ENCODE data around the gene SELENOI. TPM values are rescaled to one million over a fixed set of nuclear protein-coding genes. Genes with fewer than 3 reads are reported as not detected.
A peak's percentile ranks its signal among the peaks of the same experiment; 100 is the strongest.
"Not testable (repeated sequence)": the region's sequence is repeated elsewhere in the genome, so short reads cannot be mapped to it uniquely, and the experiment has no call there.

Gene SELENOI
- total and polyA plus RNA-seq, 2 donors, result 3.7 to 27.7 TPM

DNA sequence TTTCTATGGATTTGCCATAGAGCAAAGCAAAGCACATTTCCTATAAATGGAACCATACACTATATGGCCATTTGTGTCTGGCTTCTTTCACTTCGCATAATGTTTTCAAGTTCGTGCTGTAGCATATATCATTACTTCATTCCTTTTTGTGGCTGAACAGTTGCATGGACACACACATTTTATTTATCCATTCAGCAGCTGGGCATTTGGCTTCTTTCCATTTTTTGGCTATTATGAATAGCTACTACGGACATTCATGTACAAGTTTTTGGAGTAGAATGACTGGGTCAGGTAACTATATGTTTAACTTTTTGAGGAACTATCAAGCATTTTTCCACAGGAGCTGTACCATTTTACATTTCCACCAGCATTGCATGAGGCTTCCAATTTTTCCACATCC lies 10.7 kb upstream of the SELENOI start:
- no peak overlapping the region for H3K4me3 ChIP-seq (ENCODE audit: low read depth, low read length)
- H3K36me3 ChIP-seq (ENCODE audit: insufficient read depth), result no peaks in the 10 kb centered on the region
- no peaks in the 10 kb centered on the region for H3K4me1 ChIP-seq (ENCODE audit: insufficient read depth)
- 69% methylated on average over 3 of the region's 3 CpGs for WGBS
- DNase-seq (ENCODE audit: extremely low spot score), result no peak
- H3K27ac ChIP-seq (ENCODE audit: low read depth), result no peak overlapping the region

- Histone ChIP-seq H3K27ac (ENCODE audit: low read depth) (no peak overlapping the region), H3K36me3 (ENCODE audit: insufficient read depth) (no peaks in the 10 kb centered on the region), H3K4me3 (ENCODE audit: low read depth, low read length) (no peak overlapping the region), H3K4me1 (ENCODE audit: insufficient read depth) (no peaks in the 10 kb centered on the region)
- no peak for DNase-seq (ENCODE audit: extremely low spot score)
- WGBS, result 85% methylated on average over 2 of the region's 2 CpGs
Observed at GRCh38 chr2:26336719-26337118, 9.2 kb upstream of the SELENOI start.

GRCh38 chr2:26337298-26337697 lies 8.6 kb upstream of the SELENOI start:
- H3K4me3 ChIP-seq (ENCODE audit: low read depth, low read length), result no peak overlapping the region
- no peak overlapping the region for H3K27ac ChIP-seq (ENCODE audit: low read depth)
- WGBS, result 95% methylated on average over 2 of the region's 2 CpGs
- no peaks in the 10 kb centered on the region for H3K4me1 ChIP-seq (ENCODE audit: insufficient read depth)
- no peak for DNase-seq (ENCODE audit: extremely low spot score)
- no peaks in the 10 kb centered on the region for H3K36me3 ChIP-seq (ENCODE audit: insufficient read depth)

GRCh38 chr2:26340831-26341230 lies 5.1 kb upstream of the SELENOI start:
- Histone ChIP-seq H3K27ac (ENCODE audit: low read depth) (no peak overlapping the region), H3K36me3 (ENCODE audit: insufficient read depth) (no peaks in the 10 kb centered on the region), H3K4me3 (ENCODE audit: low read depth, low read length) (no peak overlapping the region), H3K4me1 (ENCODE audit: insufficient read depth) (no peaks in the 10 kb centered on the region)
- WGBS, result 74% methylated on average over 3 of the region's 3 CpGs
- no peak for DNase-seq (ENCODE audit: extremely low spot score)

GRCh38 chr2:26344581-26345282 lies 1.2 kb upstream of the SELENOI start:
- H3K4me1 ChIP-seq (ENCODE audit: insufficient read depth), result no peaks in the 10 kb centered on the region
- 40% methylated on average over 17 of the region's 17 CpGs for WGBS
- no peak for DNase-seq (ENCODE audit: extremely low spot score)
- peak overlapping the region; percentile 56 for H3K4me3 ChIP-seq (ENCODE audit: low read depth, low read length)
- no peak overlapping the region for H3K27ac ChIP-seq (ENCODE audit: low read depth)
- H3K36me3 ChIP-seq (ENCODE audit: insufficient read depth), result no peaks in the 10 kb centered on the region

- DNase-seq (ENCODE audit: extremely low spot score), result no peak
- Histone ChIP-seq H3K36me3 (ENCODE audit: insufficient read depth) (no peaks in the 10 kb centered on the region), H3K4me3 (ENCODE audit: low read depth, low read length) (peak overlapping the region; percentile 56), H3K4me1 (ENCODE audit: insufficient read depth) (no peaks in the 10 kb centered on the region), H3K27ac (ENCODE audit: low read depth) (peak overlapping the region; percentile 84)
- WGBS, result under 1% methylated on average over 9 of the region's 9 CpGs
Observed at GRCh38 chr2:26345283-26345544, 729 bp upstream of the SELENOI start.

DNA sequence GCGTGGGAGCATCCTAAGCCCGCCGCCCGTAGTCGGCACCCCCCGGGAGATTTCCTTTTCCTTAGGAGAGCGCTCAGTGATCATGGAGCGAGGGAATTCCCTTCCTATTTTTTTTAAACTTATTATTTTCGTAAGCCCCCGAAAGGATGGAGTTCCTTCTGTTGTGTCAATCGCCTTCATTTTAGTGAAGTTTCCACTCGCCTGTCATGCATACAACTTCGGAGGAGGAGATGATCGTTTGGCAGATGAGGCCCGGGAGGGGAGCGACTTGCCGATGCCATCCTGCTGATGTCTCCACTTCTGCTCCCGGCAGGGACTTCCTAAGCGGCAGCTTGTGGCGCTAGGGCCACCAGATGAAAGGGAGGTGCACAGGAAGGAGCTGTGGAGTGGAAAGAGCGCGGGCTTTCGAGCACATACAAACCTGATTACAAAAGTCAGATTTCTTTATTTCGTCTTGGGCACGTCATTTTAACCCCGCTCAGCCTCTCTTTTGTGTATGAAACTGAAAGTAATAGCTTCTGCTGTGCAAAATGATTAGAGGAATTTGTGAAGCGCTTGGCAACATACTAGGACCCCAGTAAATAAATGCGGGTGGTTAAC lies 611 bp downstream of the SELENOI start, which contains the start of gene ADGRF3:
Gene ADGRF3, minus strand, starts transcription at position 336 of the 600 bp plus-strand sequence. CDS start 555 bp downstream, outside the sequence.
- Histone ChIP-seq H3K36me3 (ENCODE audit: insufficient read depth) (no peaks in the 10 kb centered on the region), H3K27ac (ENCODE audit: low read depth) (peak within 1 kb of the TSS; percentile 87), H3K4me3 (ENCODE audit: low read depth, low read length) (peak within 1 kb of the TSS; percentile 66), H3K4me1 (ENCODE audit: insufficient read depth) (no peaks in the 10 kb centered on the region)
- peak; percentile 40 for DNase-seq (ENCODE audit: extremely low spot score)
- under 1% methylated on average over 28 of the region's 28 CpGs for WGBS

DNA sequence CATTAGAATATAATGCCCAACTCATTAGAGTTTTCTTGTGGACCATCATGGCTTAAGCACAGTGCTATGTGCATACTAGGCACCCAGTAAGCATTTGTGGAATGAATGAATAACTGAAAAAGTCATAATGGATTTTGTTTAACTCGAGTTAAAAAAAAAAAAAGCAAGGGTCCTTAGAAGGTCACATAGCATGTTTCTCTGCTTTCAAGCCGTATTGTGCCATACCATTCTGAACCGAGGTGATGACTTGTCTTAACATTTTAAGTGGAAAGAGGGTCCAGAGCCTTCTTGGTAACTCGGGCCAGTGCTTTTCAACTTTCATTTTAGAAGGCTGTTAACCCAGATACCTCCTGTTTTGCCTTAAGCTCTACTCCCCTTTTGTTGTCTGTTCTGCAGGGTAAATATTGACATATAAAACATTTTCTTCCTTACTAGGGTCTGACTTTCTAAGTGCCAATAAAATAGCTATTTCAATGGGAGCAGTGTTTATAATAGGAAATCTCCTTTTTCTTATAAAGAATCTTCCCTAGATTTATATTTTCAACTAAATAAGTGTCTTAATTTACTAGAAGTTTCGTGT lies 1.4 kb downstream of the SELENOI start:
- WGBS, result 28% methylated on average over 5 of the region's 5 CpGs
- Histone ChIP-seq H3K4me3 (ENCODE audit: low read depth, low read length) (peak overlapping the region; percentile 66), H3K36me3 (ENCODE audit: insufficient read depth) (no peaks in the 10 kb centered on the region), H3K4me1 (ENCODE audit: insufficient read depth) (no peaks in the 10 kb centered on the region), H3K27ac (ENCODE audit: low read depth) (no peak overlapping the region)
- no peak for DNase-seq (ENCODE audit: extremely low spot score)

DNA sequence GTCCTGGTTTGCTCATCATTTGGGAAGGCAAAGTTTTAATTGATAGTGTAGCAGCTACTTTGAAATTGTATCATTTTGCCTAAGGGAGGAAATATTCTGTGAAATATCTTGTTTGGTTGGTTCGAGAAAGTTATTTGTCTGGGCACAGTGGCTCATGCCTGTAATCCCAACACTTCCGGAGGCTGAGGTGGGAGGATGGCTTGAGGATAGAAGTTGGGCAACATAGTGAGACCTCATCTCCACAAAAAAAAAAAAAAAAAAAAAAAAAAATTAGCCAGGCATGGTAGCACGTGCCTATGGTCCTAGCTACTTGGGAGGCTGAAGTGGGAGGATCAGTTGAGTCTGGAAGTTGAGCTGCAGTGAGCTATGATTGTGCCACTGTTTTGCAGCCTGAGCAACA lies 3.7 kb downstream of the SELENOI start:
- 85% methylated on average over 3 of the region's 3 CpGs for WGBS
- Histone ChIP-seq H3K4me1 (ENCODE audit: insufficient read depth) (no peaks in the 10 kb centered on the region), H3K27ac (ENCODE audit: low read depth) (no peak overlapping the region), H3K36me3 (ENCODE audit: insufficient read depth) (no peaks in the 10 kb centered on the region), H3K4me3 (ENCODE audit: low read depth, low read length) (no peak overlapping the region)
- DNase-seq (ENCODE audit: extremely low spot score), result no peak

DNA sequence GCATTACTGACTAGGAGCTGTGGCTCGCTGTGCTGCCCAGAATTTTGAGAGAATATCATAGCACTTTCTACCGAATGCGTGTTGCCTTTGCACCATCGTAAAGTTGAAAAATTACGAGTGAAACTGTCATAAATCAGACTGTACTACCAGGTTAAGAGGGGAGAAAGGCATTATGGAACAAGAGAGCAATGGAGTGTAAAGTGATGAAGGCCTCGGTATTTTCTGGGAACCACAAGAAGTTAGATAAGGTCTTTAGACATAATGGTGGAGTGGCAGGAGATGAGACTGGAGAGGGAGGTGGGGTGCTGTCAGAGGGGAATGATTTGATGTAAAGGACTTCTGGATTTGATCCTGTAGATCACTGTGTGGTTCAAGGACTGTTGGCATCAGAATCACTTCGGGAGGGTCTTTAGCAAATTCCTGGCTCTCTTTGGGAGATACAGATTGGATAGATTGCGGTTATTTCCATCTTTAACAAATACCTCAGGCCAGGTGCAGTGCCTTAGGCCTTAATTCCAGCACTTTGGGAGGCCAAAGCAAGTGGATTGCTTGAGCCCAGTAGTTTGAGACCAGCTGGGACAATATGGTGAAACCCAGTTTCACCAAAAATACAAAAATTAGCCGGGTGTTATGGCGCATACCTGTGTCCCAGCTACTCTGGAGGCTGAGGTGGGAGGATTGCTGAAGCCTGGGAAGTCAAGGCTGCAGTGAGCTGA lies 5.6 kb downstream of the SELENOI start:
- 85% methylated on average over 10 of the region's 10 CpGs for WGBS
- DNase-seq (ENCODE audit: extremely low spot score), result no peak
- H3K4me1 ChIP-seq (ENCODE audit: insufficient read depth), result no peaks in the 10 kb centered on the region

DNA sequence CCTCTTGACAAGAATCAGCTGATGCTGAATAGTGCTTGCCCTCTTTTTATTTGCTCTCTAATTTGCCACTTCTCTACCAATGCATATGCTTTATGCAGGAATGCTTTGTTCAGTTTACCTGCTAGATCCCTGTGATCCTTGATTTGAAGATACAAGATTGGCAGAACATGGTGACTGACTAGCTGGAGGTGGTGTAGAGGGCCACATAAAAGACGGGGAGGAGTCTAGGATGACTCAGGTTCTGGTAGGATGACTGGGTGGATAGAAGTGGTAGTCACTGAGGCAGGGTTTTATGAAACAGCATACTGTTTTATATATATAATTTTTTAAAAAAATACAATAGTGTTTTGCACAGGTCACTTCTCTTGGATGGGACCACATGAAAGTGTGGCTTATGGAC lies 6.9 kb downstream of the SELENOI start:
- no peak for DNase-seq (ENCODE audit: extremely low spot score)
- H3K4me1 ChIP-seq (ENCODE audit: insufficient read depth), result no peaks in the 10 kb centered on the region
- H3K36me3 ChIP-seq (ENCODE audit: insufficient read depth), result no peaks in the 10 kb centered on the region
- no peak overlapping the region for H3K27ac ChIP-seq (ENCODE audit: low read depth)
- WGBS, result 93% methylated on average over 1 of the region's 1 CpG
- H3K4me3 ChIP-seq (ENCODE audit: low read depth, low read length), result no peak overlapping the region

More for the DNA sequence above, 5.6 kb downstream of the SELENOI start:
- Histone ChIP-seq H3K27ac (ENCODE audit: low read depth) (no peak overlapping the region), H3K36me3 (ENCODE audit: insufficient read depth) (no peaks in the 10 kb centered on the region), H3K4me3 (ENCODE audit: low read depth, low read length) (no peak overlapping the region)

DNA sequence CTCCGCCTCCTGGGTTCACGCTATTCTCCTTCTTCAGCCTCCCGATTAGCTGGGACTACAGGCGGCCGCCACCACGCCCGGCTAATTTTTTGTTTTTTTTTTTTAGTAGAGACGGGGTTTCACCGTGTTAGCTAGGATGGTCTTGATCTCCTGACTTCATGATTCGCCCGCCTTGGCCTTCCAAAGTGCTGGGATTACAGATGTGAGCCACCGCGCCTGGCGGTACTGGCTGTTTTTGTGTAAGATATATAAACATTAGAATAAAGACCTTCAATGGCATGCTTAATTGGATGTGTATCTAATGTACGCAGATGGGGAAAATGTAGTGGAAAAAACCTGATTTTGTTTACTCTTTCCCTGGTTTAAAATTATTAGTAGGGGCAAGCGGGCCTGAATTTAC lies 8.5 kb downstream of the SELENOI start:
- not testable (repeated sequence) for H3K36me3 ChIP-seq (ENCODE audit: insufficient read depth); DNase-seq (ENCODE audit: extremely low spot score); H3K4me3 ChIP-seq (ENCODE audit: low read depth, low read length); H3K4me1 ChIP-seq (ENCODE audit: insufficient read depth); H3K27ac ChIP-seq (ENCODE audit: low read depth)
- 97% methylated on average over 16 of the region's 16 CpGs for WGBS

GRCh38 chr2:26355038-26355995 lies 9.4 kb downstream of the SELENOI start:
- DNase-seq (ENCODE audit: extremely low spot score), result peak; percentile 45
- Histone ChIP-seq H3K4me3 (ENCODE audit: low read depth, low read length) (no peak overlapping the region), H3K27ac (ENCODE audit: low read depth) (no peak overlapping the region), H3K36me3 (ENCODE audit: insufficient read depth) (no peaks in the 10 kb centered on the region), H3K4me1 (ENCODE audit: insufficient read depth) (no peaks in the 10 kb centered on the region)
- WGBS, result 65% methylated on average over 9 of the region's 9 CpGs

Data from urinary bladder (tissue), 4 donors.